ENCODE data around the gene ELAPOR1. TPM values are rescaled to one million over a fixed set of nuclear protein-coding genes. Genes with fewer than 3 reads are reported as not detected.

The ELAPOR1 gene
- total RNA-seq = 0.31 and 0.83 TPM in 2 replicates
- long read RNA-seq = 0 reads

GRCh38 chr1:109113590-109114341 is at the start of gene ELAPOR1:
TSS of gene ELAPOR1 (plus strand) at chr1:109114115. CDS start at chr1:109114184, 69 bp downstream.
- H3K36me3 Mint-ChIP-seq (ENCODE audit: unreplicated experiment) = peaks cover 3% of the 10 kb centered on the region
- peaks cover 15% of the 10 kb centered on the region for H3K4me1 Mint-ChIP-seq (ENCODE audit: unreplicated experiment)
- DNase-seq (ENCODE audit: extremely low spot score, unreplicated experiment) = no peak
- no peak for TF ChIP-seq CTCF (IDR thresholded peaks at IDR 0.05)
- H3K9me3 Mint-ChIP-seq (ENCODE audit: unreplicated experiment) = no peaks in the 10 kb centered on the region
- peaks cover 65% of the 10 kb centered on the region for H3K27me3 Mint-ChIP-seq (ENCODE audit: unreplicated experiment)
- peak within 1 kb of the TSS; percentile 81 for H3K27ac Mint-ChIP-seq (ENCODE audit: unreplicated experiment)
- peak within 1 kb of the TSS; percentile 73 for H3K4me3 Mint-ChIP-seq (ENCODE audit: unreplicated experiment)

- Mint-ChIP-seq H3K27ac (ENCODE audit: unreplicated experiment) (no peak overlapping the region), H3K27me3 (ENCODE audit: unreplicated experiment) (no peaks in the 10 kb centered on the region), H3K36me3 (ENCODE audit: unreplicated experiment) (peaks cover 21% of the 10 kb centered on the region), H3K4me3 (ENCODE audit: unreplicated experiment) (no peak overlapping the region), H3K9me3 (ENCODE audit: unreplicated experiment) (no peaks in the 10 kb centered on the region), H3K4me1 (ENCODE audit: unreplicated experiment) (no peaks in the 10 kb centered on the region)
- DNase-seq (ENCODE audit: extremely low spot score, unreplicated experiment) = no peak
- TF ChIP-seq CTCF (IDR thresholded peaks at IDR 0.05) = no peak
Observed at GRCh38 chr1:109065137-109065536, 48.8 kb upstream of the ELAPOR1 start.

GRCh38 chr1:109067883-109068282 is 46.0 kb upstream of the ELAPOR1 start:
- Mint-ChIP-seq H3K9me3 (ENCODE audit: unreplicated experiment) (no peaks in the 10 kb centered on the region), H3K27ac (ENCODE audit: unreplicated experiment) (no peak overlapping the region), H3K36me3 (ENCODE audit: unreplicated experiment) (peaks cover 21% of the 10 kb centered on the region), H3K4me3 (ENCODE audit: unreplicated experiment) (no peak overlapping the region), H3K4me1 (ENCODE audit: unreplicated experiment) (peaks cover 2% of the 10 kb centered on the region), H3K27me3 (ENCODE audit: unreplicated experiment) (no peaks in the 10 kb centered on the region)
- DNase-seq (ENCODE audit: extremely low spot score, unreplicated experiment) = no peak
- TF ChIP-seq CTCF (IDR thresholded peaks at IDR 0.05) = no peak

- no peak for TF ChIP-seq CTCF (IDR thresholded peaks at IDR 0.05)
- Mint-ChIP-seq H3K4me3 (ENCODE audit: unreplicated experiment) (no peak overlapping the region), H3K9me3 (ENCODE audit: unreplicated experiment) (no peaks in the 10 kb centered on the region), H3K4me1 (ENCODE audit: unreplicated experiment) (peaks cover 4% of the 10 kb centered on the region), H3K36me3 (ENCODE audit: unreplicated experiment) (peaks cover 21% of the 10 kb centered on the region), H3K27ac (ENCODE audit: unreplicated experiment) (no peak overlapping the region), H3K27me3 (ENCODE audit: unreplicated experiment) (no peaks in the 10 kb centered on the region)
- DNase-seq (ENCODE audit: extremely low spot score, unreplicated experiment) = no peak
Observed at GRCh38 chr1:109069294-109069693, 44.6 kb upstream of the ELAPOR1 start.

- Mint-ChIP-seq H3K27ac (ENCODE audit: unreplicated experiment) (peak within 1 kb of the TSS; percentile 99), H3K9me3 (ENCODE audit: unreplicated experiment) (no peaks in the 10 kb centered on the region), H3K36me3 (ENCODE audit: unreplicated experiment) (peaks cover 2% of the 10 kb centered on the region), H3K27me3 (ENCODE audit: unreplicated experiment) (no peaks in the 10 kb centered on the region), H3K4me3 (ENCODE audit: unreplicated experiment) (peak within 1 kb of the TSS; percentile 95), H3K4me1 (ENCODE audit: unreplicated experiment) (peaks cover 21% of the 10 kb centered on the region)
- peak; percentile 44 for TF ChIP-seq CTCF (IDR thresholded peaks at IDR 0.05)
- peak; percentile 98 for DNase-seq (ENCODE audit: extremely low spot score, unreplicated experiment)
Observed at GRCh38 chr1:109075531-109076490, 38.1 kb upstream of the ELAPOR1 start, which contains the start of gene TAF13. TSS of gene TAF13 (minus strand) at chr1:109076003. CDS start at chr1:109075947, 56 bp downstream.
